HG03135 (cell line): Measurements from ENCODE around the gene CLGN.

ENCODE experiments used
- ATAC-seq: cut with Tn5 transposase; IDR thresholded peaks from one replicate; pipeline ENCODE4 v1.9.1; 2021; ENCODE audit warnings: mild to moderate bottlenecking, moderate library complexity; ENCODE audit not compliant: unreplicated experiment

CLGN gene

DNA sequence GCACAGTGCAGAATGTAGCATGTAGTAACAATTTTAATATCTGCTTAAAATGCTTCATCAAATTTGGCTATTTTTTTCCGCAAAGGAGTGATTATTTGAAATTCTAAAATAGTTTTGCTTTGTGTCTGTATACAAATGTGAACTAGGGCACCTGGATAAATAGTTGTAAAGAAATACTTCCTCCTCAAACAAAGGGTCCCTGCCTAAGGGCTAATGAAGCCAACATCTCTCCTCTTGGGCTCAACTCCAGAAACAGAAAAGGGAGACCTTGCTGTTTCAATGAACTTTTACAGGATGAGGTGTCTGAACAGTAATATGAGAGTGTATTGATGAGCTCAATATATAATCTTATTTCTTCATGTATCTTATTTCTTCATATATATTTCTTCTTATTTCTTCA, 84.8 kb downstream of the CLGN start:
- ATAC-seq = no peak
